Measurements from ENCODE around the gene MTX3. TPM values are rescaled to one million over a fixed set of nuclear protein-coding genes. Genes with fewer than 3 reads are reported as not detected.

MTX3 gene
- polyA plus RNA-seq, 1 donor = 37.3 TPM

DNA sequence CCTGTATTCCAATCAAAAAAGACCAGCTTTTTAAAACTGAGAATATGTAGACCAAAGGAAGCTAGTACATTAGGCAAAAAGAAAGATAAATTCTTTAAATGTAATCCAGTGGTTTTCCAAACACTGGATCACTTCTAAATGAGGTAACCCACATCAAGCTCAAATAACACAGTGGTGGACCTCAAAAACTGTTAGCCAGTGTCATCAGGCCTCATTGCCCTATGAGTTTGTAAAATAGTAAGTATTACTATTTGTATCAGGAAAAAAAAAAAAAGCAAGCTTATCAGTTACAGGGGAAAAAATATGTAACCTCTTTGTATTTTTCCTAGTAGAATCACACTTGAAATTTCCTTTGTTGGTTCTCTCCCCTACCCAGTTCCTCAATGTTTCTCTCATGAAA, 6.7 kb downstream of the MTX3 start:
- DNase-seq = no peak

DNA sequence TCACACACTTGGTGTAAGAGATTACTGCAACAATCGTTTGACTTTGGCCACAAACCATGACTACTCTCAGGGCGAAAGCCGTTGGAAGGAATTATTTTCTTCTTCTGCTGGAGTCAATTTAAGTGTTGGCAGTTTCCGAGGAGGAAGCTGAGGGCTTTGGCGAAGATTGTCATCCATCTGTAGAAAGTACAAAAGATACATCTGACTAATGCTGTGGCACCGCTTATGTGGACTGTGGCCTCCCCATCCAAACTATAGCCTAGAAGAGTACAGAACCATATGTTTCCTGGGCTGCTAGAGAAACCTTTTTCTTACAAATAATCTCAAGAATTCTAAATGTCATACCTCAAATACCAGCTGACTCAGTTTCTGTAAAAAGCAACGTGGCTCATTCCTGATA, 7.4 kb downstream of the MTX3 start:
- no peak for DNase-seq

- no peak for DNase-seq
Measured at GRCh38 chr5:79982136-79982535, 8.9 kb downstream of the MTX3 start.

GRCh38 chr5:79976759-79977515, 14.1 kb downstream of the MTX3 start:
- no peak for DNase-seq

GRCh38 chr5:79975422-79975821, 15.6 kb downstream of the MTX3 start:
- DNase-seq = no peak

GRCh38 chr5:79974886-79975285, 16.2 kb downstream of the MTX3 start:
- no peak for DNase-seq

- DNase-seq = no peak
Measured at GRCh38 chr5:79973996-79974395, 17.1 kb downstream of the MTX3 start.

DNA sequence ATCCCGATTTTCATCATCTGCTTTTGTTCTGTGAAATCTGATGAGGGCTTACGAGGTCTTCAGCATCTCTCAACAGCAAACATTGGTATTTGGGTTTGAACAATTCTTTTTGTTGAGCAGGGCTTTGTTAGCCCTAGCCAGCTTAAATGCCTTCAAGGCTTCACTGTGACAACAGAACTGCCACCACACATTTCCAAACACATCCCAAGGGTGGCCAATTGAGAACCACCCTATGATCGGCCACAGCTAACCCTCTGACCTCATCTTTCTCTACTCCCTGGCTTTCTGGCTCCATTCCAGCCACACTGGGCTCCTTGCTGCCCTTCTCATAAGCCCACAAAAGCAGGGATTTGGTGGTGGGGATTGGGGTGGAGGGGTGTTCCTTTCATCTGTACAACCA, 17.6 kb downstream of the MTX3 start:
- no peak for DNase-seq

DNA sequence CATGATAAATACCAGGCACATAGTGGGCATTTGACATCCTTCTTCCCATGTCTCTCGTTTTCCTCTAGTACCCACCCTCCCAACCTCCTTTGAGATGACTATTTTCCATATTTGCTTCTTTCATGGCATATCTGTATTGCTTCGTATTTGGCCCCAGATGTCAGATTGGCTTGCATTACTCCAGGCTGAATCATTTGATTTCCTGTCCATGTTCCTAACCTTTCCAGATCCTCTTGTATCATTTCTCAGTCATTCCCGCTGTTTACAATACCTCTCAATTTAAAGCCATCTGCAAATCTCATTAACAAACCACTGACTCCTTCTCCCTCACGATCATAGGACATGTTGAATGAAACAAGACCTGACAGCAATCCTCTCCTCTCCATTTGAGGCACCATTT, 19.9 kb downstream of the MTX3 start:
- DNase-seq = no peak

DNA sequence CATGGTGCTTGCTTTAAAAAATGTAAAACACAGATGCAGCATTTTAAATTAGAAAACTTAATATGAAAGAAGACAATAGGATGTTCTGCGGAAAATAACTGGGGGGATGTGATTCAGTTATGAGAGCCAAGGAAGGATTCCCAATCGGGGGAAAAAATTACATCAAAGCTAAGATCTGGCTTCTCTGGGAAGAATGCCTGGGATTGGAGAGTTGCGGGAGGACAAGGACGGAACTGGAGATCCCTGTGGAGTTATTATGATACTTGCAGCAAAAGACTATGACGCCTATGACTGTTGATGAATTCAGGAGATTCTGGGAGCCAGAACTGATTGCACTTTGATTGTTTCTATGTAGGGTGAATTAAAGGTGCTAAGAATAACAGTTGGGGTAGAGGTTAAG, 24.6 kb downstream of the MTX3 start:
- no peak for DNase-seq

DNA sequence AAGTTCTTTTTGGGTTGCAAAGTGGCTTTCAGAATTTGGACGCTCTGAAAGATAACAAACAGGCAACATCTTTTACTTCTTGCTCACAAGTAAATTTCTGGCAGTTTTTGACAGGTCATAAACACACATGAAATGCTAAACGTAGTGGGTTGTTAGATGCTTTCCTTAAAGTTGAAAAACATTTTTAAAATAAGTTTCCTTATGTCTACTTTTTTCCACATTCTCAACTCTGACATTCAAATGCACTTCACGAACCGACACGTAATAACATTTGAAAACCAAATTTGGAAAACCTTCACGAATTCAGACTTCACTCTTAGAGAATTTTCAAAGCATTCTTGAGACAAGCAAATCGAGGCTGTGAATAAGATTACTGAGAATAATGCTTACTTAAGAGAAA, 26.9 kb downstream of the MTX3 start:
- no peak for DNase-seq

DNA sequence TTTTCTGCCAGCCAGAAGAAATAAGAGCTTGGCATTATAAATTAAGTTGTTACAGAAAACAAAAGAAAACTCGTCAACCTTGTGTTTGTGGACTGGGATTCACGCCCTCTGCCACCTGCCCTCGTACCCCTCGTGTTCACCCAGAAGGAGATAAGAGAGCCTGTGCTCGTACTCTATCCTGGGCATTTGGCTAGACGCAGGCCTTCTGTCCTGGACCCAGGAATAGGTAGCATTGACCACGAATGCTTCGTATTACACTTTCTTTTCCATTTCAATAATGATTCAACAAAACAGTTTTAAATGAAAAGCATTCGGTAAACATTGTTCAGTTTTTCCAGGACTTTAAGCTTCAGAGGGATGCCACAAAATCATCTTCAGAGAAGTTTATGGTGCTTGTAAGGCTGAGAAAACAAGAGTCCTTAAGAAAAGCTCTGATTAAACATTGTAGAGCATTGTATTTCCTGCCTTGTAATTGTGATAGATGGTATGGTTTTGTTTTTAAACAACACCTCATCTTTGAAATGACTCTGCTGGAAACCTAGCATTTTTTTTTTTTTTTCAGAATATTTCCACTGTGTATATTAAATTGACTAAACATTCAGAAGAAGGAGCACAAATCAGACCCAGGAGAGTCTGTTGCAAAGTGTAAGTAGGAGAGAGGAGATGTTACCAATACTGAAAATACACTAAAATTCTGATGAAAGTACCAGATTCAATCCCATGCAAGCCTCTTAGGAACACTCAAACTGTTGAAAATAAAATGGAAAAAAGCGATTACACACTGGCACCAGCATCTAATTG, 27.6 kb downstream of the MTX3 start:
- DNase-seq = no peak

DNA sequence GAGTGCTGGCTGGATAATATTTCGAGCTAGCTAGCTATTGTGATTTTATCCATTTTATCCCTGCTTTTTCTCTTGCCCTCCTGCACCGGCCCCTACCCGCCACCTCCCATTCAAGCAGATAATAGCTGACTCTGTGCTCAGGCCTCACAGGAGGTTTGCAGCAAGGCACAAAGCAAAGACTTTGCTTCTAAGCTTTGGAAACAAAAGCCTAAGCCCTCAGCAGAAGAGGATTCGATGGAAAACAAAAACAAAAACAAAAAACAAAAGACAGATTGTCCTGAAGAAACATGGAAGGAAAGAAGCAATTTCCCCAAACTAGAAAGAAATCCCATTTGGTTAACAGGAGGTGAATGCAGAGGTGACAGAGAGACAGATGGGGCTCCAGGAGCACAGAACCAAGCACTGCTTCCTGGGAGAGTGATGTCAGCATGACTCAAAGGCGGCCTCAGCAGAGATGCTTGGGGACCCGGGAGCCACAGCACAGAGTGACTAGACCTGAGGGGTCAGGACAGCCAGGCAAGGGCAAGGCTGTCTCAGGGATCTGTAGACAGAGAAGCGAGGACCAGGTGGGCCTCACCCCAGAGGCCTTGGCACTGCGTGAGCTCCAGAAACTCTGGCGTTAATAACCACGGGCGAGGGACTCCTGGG, 28.4 kb downstream of the MTX3 start:
- no peak for DNase-seq

GRCh38 chr5:79961716-79962574, 29.1 kb downstream of the MTX3 start:
- no peak for DNase-seq

DNA sequence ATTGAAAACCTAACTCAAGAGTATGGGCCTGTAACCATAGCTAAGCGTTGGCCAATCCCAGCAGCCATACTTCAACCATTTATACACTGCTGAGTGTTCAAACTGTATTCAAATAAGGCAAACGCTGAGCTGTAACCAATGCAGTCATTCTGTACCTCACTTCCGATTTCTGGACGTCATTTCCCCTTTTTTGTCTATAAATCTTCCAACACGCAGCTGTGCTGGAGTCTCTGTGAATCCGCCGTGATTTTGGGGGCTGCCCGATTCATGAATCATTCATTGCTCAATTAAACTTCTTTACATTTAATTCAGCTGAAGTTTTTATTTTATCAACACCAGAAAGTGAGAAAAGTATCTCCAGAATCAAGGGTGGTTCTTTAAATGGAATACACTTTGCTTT, 31.7 kb downstream of the MTX3 start:
- DNase-seq = no peak

DNA sequence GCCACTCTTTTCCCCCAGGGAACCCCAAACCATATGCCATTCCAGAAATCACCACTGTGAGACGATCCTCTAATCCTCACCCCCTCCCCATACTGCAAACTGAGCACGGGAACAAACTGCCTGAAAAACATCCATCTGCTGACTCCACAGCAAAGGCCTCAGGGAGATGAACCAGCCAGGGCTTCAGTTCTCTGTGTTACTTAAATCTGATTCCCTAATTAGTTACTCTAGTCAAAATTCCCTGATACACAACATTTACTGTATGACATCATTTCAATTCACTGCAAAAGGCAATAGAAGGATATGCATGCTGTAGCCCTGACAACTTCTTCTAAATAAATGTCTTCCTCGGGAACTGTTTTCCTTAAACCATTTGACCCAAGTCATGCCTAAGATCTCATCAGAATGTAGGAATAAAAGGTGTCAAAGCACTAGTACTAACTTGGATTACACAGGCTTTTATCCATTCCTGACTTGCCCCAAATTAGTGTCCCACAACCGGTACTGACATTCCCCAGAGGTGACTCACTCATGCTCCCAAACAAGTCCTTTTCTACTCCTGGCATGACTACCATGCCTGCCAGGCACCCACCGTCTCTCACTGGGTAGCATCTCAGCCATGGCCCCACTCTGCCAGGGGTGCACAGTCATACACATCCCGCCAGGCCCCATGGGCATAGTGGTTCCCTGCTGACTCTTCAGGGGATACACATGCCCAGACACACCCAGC, 35.0 kb downstream of the MTX3 start:
- no peak for DNase-seq

- DNase-seq = no peak
Measured at GRCh38 chr5:79955356-79955895, 35.6 kb downstream of the MTX3 start.

GRCh38 chr5:79954620-79955019, 36.4 kb downstream of the MTX3 start:
- DNase-seq = no peak

- no peak for DNase-seq
Measured at GRCh38 chr5:79947567-79947966, 43.5 kb downstream of the MTX3 start.

GRCh38 chr5:79938468-79938867, 52.6 kb downstream of the MTX3 start:
- DNase-seq = no peak

DNA sequence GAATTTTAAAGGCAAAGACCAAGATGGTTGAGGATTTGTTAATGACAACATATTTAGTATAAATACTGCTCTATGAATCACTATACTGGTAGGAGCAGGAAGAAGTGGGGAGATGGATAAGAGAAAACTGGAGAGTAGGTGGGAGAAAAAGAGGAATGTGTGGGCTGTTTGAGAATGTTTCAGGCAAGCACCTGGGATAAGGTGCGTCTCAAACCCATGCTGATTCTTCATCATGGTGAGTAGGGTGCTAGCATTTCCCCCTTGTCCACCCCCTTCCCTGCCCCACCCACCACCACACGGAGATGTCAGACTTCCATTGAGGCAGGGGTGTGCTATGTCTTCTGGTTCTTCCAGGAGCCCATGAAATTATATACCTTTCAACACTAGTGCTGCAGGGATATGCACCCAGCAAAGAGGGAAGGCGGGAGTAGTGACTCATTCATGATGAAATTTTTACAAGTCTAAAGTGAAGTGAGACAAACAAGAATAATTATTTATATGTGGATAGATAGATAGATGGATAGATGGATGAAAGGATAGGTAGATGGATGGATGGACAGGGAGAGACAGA, 54.3 kb downstream of the MTX3 start:
- no peak for DNase-seq
